A549 (cell line): ENCODE data around the gene C11orf98. TPM values are rescaled to one million over a fixed set of nuclear protein-coding genes. Genes with fewer than 3 reads are reported as not detected.
"Not testable (repeated sequence)": the region's sequence is repeated elsewhere in the genome, so short reads cannot be mapped to it uniquely, and the experiment has no call there.

Experiments used
- ATAC-seq, 2 experiments: fragments of 200-7000 bp in 1 of 2; fragments of >200 bp in 1 of 2; cut with Nextera tagmentation in 1 of 2; cut with Tn5 transposase in 1 of 2; 3 replicates each; pipeline versions ENCODE4 v1.8.0 to v1.9.1; 2018 to 2020; ENCODE audit warnings: mild to moderate bottlenecking in 1 of 2, moderate library complexity in 1 of 2
- CTCF ChIA-PET: fragments of 300-600 bp; sonication (Branson Sonifier 250); formaldehyde crosslinking; extraction: SDS; loops from one replicate; lab custom pipeline; 2021; ENCODE audit warnings: antibody characterized with exemption, inconsistent platforms; lab: Yijun Ruan, JAX
- POLR2A ChIA-PET: fragments of 350-600 bp; formaldehyde crosslinking; extraction: SDS; loops from one replicate; lab custom pipeline; 2021; ENCODE audit warnings: antibody characterized with exemption, inconsistent platforms; lab: Yijun Ruan, JAX
- DNase-seq, 2 experiments: peaks; one replicate each; pipeline versions ENCODE4 v3.0.0 to v3.0.0-alpha.2; 2011 to 2016; ENCODE audit warnings: low read depth in 1 of 2, low spot score in 1 of 2
- FAIRE-seq: peaks from 2 replicates; lab custom pipeline; 2011; peaks lifted over from hg19 to GRCh38; lab: Jason Lieb, UNC
- H3K27ac ChIP-seq, 2 experiments: fragments of >200 bp; sonication (Bioruptor Twin); formaldehyde crosslinking; 3 replicates each; pipeline ENCODE4 v1.5.1; 2016 to 2017
- H3K4me1 ChIP-seq: fragments of >200 bp; sonication (Bioruptor Twin); formaldehyde crosslinking; 3 replicates; pipeline ENCODE4 v1.6.1; 2016
- H3K4me2 ChIP-seq: fragments of >200 bp; sonication (Bioruptor Twin); formaldehyde crosslinking; 3 replicates; pipeline ENCODE4 v1.6.1; 2016
- H3K4me3 ChIP-seq: fragments of >200 bp; sonication (Bioruptor Twin); formaldehyde crosslinking; 3 replicates; pipeline ENCODE4 v1.5.1; 2016
- H3K9me3 ChIP-seq: fragments of >200 bp; sonication (Bioruptor Twin); formaldehyde crosslinking; 3 replicates; pipeline ENCODE4 v1.6.1; 2016
- BHLHE40 ChIP-seq: IDR thresholded peaks from 2 replicates; pipeline ENCODE4 v1.6.1; 2012; ENCODE audit warnings: low read depth, low read length, inconsistent platforms
- CBX8 ChIP-seq: fragments of 200-600 bp; sonication (generic); IDR thresholded peaks from 2 replicates; pipeline ENCODE4 v1.6.1; 2016
- CEBPB ChIP-seq, 2 experiments: fragments of >200 bp in 1 of 2; sonication (Bioruptor Twin) in 1 of 2; formaldehyde crosslinking in 1 of 2; IDR thresholded peaks; 2 replicates each; pipeline ENCODE4 v1.6.1; 2012 to 2016
- CTCF ChIP-seq: fragments of >200 bp; sonication (Bioruptor Twin); formaldehyde crosslinking; IDR thresholded peaks from 3 replicates; pipeline ENCODE4 v1.5.1; 2016
- E2F6 ChIP-seq: IDR thresholded peaks from 2 replicates; pipeline ENCODE4 v1.6.1; 2012; ENCODE audit warnings: low read depth, borderline replicate concordance
- ESRRA ChIP-seq: fragments of 150-350 bp; IDR thresholded peaks from 2 replicates; pipeline ENCODE4 v1.6.1; 2014; ENCODE audit warnings: mild to moderate bottlenecking, low read length, borderline replicate concordance
- FOXS1 ChIP-seq: fragments of 250-450 bp; sonication (Bioruptor Pico); IDR thresholded peaks from 2 replicates; pipeline ENCODE4 v1.5.0; 2020; ENCODE audit warnings: mild to moderate bottlenecking, moderate library complexity
- HDAC2 ChIP-seq: fragments of 200-600 bp; sonication (generic); IDR thresholded peaks from 2 replicates; pipeline ENCODE4 v1.6.1; 2016
- HES2 ChIP-seq: fragments of >200 bp; sonication (Bioruptor Twin); formaldehyde crosslinking; IDR thresholded peaks from 2 replicates; pipeline ENCODE4 v1.6.1; 2016
- HEYL ChIP-seq: fragments of 250-450 bp; sonication (Bioruptor Pico); IDR thresholded peaks from 2 replicates; pipeline ENCODE4 v1.8.0; 2021; ENCODE audit warnings: mild to moderate bottlenecking, moderate library complexity
- HOXA7 ChIP-seq: fragments of 250-450 bp; sonication (Bioruptor Pico); IDR thresholded peaks from 2 replicates; pipeline ENCODE4 v1.5.0; 2020; ENCODE audit warnings: mild to moderate bottlenecking, moderate library complexity
- JUNB ChIP-seq: fragments of >200 bp; sonication (Bioruptor Twin); formaldehyde crosslinking; IDR thresholded peaks from 2 replicates; pipeline ENCODE4 v1.6.1; 2016
- MAFK ChIP-seq: fragments of 450-650 bp; IDR thresholded peaks from 2 replicates; pipeline ENCODE4 v1.6.1; 2014; ENCODE audit not compliant: partially characterized antibody
- MAX ChIP-seq: IDR thresholded peaks from 2 replicates; pipeline ENCODE4 v1.6.1; 2012
- NFE2L2 ChIP-seq: fragments of 150-350 bp; conservative IDR thresholded peaks from 2 replicates; pipeline ENCODE4 v1.6.1; 2014; ENCODE audit warnings: low read length
- POLR2A ChIP-seq: IDR thresholded peaks from 2 replicates; pipeline ENCODE4 v1.6.1; 2012; ENCODE audit warnings: mild to moderate bottlenecking, low read length
- RAD21 ChIP-seq, 2 experiments: fragments of >200 bp in 1 of 2; sonication (Bioruptor Twin) in 1 of 2; formaldehyde crosslinking in 1 of 2; IDR thresholded peaks in 1 of 2; conservative IDR thresholded peaks in 1 of 2; 2 replicates in 1 of 2; 3 replicates in 1 of 2; pipeline ENCODE4 v1.6.1; 2012 to 2018; ENCODE audit warnings: inconsistent platforms in 1 of 2
- RARB ChIP-seq: fragments of 250-450 bp; sonication (Bioruptor Pico); IDR thresholded peaks from 2 replicates; pipeline ENCODE4 v1.8.0; 2021; ENCODE audit warnings: mild to moderate bottlenecking, moderate library complexity
- REST ChIP-seq: fragments of 200-600 bp; sonication (generic); IDR thresholded peaks from 2 replicates; pipeline ENCODE4 v1.6.1; 2016; ENCODE audit warnings: antibody characterized with exemption, mild to moderate bottlenecking, moderate library complexity
- SMC3 ChIP-seq: fragments of >200 bp; sonication (Bioruptor Twin); formaldehyde crosslinking; IDR thresholded peaks from 3 replicates; pipeline ENCODE4 v1.6.1; 2018; ENCODE audit warnings: inconsistent platforms
- TP53 ChIP-seq: fragments of 250-450 bp; sonication (Bioruptor Pico); IDR thresholded peaks from 2 replicates; pipeline ENCODE4 v1.5.0; 2021; ENCODE audit warnings: mild to moderate bottlenecking, moderate library complexity
- USF2 ChIP-seq: fragments of 450-650 bp; IDR thresholded peaks from 2 replicates; pipeline ENCODE4 v1.6.1; 2014; ENCODE audit warnings: antibody characterized with exemption
- ZC3H11A ChIP-seq: fragments of 450-650 bp; IDR thresholded peaks from 2 replicates; pipeline ENCODE4 v1.6.1; 2014; ENCODE audit warnings: antibody characterized with exemption, mild to moderate bottlenecking
- WGBS: methylation state at CpG from one replicate; pipeline ENCODE4 v1.1.6; 2017; ENCODE audit errors: missing lambda C conversion rate; 5-methylcytosine and 5-hydroxymethylcytosine counted together
- polyA plus RNA-seq, 4 experiments: library from polyadenylated mRNA; depleted of rRNA in 3 of 4; stranded (reverse); fragments of >200 nt; fragmentation: RNase III in 1 of 4; extraction: RNeasy Plus Mini Kit Qiagen cat#74134 plus additional on column Dnase treatment in 1 of 4; gene quantifications; 2 replicates in 3 of 4; 3 replicates in 1 of 4; pipeline ENCODE4 v1.2.3, GENCODE V29; 2011 to 2017

The C11orf98 gene
- polyA plus RNA-seq, 2 of the 4 experiments (the other 2 are of a cell fraction) = 91.7 to 140 TPM

GRCh38 chr11:62676698-62677097 lies 11.7 kb upstream of the C11orf98 start:
- WGBS = 53% methylated on average over 6 of the region's 6 CpGs
- DNase-seq (no peak), ATAC-seq (no peak), FAIRE-seq (no peak)
- no peak overlapping the region for H3K4me3 ChIP-seq
- H3K4me2 ChIP-seq = no peak overlapping the region
- no peak overlapping the region for H3K27ac ChIP-seq
- peaks cover 30% of the 10 kb centered on the region for H3K4me1 ChIP-seq
- no peak for TF ChIP-seq HOXA7
- TF ChIP-seq ESRRA = no peak
- TF ChIP-seq SMC3 = no peak
- TF ChIP-seq CBX8 = no peak
- ChIA-PET POLR2A (interaction anchor here (0.6 to 1.8 kb wide), 6 partner anchors 10 to 110 kb away, joined by 3 to 11 read pairs (median 4); partner anchors contain the start of genes C11orf98, CSKMT, HNRNPUL2 and INTS5), CTCF (interaction anchor here (0.9 to 9.0 kb wide), 6 partner anchors 8 to 93 kb away, joined by 3 to 72 read pairs (median 4); partner anchors contain the start of genes EML3 and LRRN4CL)
- H3K9me3 ChIP-seq = no peaks in the 10 kb centered on the region

GRCh38 chr11:62675415-62675814 lies 10.4 kb upstream of the C11orf98 start:
- not testable (repeated sequence) for FAIRE-seq, H3K9me3 ChIP-seq, H3K4me2 ChIP-seq, H3K4me3 ChIP-seq, H3K27ac ChIP-seq, ATAC-seq, DNase-seq
- 97% methylated on average over 10 of the region's 10 CpGs for WGBS
- peak; percentile 66 for TF ChIP-seq MAFK
- ChIA-PET POLR2A (interaction anchor here (0.6 to 2.8 kb wide), 5 partner anchors 8 to 84 kb away, joined by 3 to 36 read pairs (median 5); partner anchors contain the start of genes C11orf98, CSKMT, INTS5 and TUT1), CTCF (interaction anchor here (0.6 to 9.0 kb wide), 4 partner anchors 12 to 281 kb away, joined by 3 to 72 read pairs (median 5); partner anchors contain the start of gene LRRN4CL)
- peaks cover 25% of the 10 kb centered on the region for H3K4me1 ChIP-seq

- POLR2A ChIA-PET = interaction anchor here (0.6 to 2.8 kb wide), 3 partner anchors 8 to 81 kb away, joined by 3 to 36 read pairs (median 4); partner anchors contain the start of genes C11orf98, CSKMT, LRRN4CL and TUT1
Measured at GRCh38 chr11:62673196-62673525, 8.2 kb upstream of the C11orf98 start.

More at GRCh38 chr11:62673196-62673525, 8.2 kb upstream of the C11orf98 start:
- Histone ChIP-seq H3K4me2 (peak overlapping the region; percentile 64), H3K9me3 (no peaks in the 10 kb centered on the region), H3K4me1 (peaks cover 31% of the 10 kb centered on the region), H3K27ac (peak overlapping the region in 1 of 2 experiments; percentile 98; a peak in 4 of 6 replicates), H3K4me3 (no peak overlapping the region)
- DNase-seq (no peak), ATAC-seq (no peak), FAIRE-seq (no peak)
- WGBS = 50% methylated on average over 2 of the region's 2 CpGs
- CTCF ChIA-PET = interaction anchor here (1.1 to 9.0 kb wide), 5 partner anchors 8 to 114 kb away, joined by 3 to 72 read pairs (median 7); partner anchors contain the start of genes BSCL2, C11orf98, GNG3 and LRRN4CL
- TF ChIP-seq REST (no peak), CEBPB (IDR thresholded peaks at IDR 0.05) (no peak), ZC3H11A (no peak), HDAC2 (no peak), ESRRA (no peak), JUNB (no peak), HES2 (no peak), RAD21 (conservative IDR thresholded peaks at IDR 0.05 in 1 of 2, IDR thresholded peaks at IDR 0.05 in 1 of 2) (no peak), USF2 (no peak), BHLHE40 (no peak), CTCF (no peak), E2F6 (no peak), TP53 (CRISPR knock-in tag) (no peak), MAX (no peak), FOXS1 (CRISPR knock-in tag) (no peak), RARB (CRISPR knock-in tag) (no peak), HEYL (CRISPR knock-in tag) (no peak), POLR2A (no peak), NFE2L2 (no peak)
